Raji (cell line): ENCODE data around the gene NR2C2.

ENCODE experiments used
- POLR2A ChIP-seq: IDR thresholded peaks from 2 replicates; pipeline ENCODE4 v1.6.1; 2011; ENCODE audit warnings: low read depth, low read length, control low read depth; ENCODE audit not compliant: insufficient read depth

The NR2C2 gene

DNA sequence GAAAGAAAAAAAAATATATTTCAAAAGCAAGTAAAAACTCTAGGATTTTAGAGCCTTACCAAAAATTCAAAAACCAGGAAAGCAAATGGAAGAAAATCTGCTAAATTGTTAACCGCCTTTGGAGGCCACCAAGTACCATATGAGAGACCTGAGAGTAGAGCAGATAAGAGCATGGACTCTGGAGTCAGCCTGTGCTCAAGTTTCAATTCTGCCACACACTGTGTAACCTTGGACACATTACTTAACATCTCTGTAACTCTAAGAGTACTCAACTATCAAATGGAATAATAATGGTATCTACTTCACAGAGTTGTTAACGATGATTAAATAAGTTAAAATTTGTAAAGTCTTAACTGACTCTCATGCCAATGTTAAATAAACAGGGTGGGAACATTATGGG is 138.9 kb downstream of the NR2C2 start:
- no peak for TF ChIP-seq POLR2A

DNA sequence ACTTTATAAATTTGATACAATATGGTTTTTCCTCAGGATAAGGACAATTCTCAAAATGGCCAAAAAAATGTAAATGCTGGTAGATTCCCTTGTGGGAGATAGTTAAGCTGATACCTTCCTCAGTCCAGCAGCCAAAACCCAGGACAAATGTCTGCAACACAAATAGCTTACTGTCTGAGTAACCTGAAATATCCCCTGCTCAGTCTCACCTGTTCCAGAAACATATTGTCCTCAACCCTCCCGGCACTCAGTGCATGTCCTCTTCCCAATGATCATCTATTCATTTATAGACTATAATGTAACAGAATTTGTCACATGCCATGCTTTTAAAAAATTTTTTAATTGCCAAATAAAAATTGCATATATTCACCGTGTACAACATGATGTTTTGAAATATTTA is 139.3 kb downstream of the NR2C2 start:
- no peak for TF ChIP-seq POLR2A

DNA sequence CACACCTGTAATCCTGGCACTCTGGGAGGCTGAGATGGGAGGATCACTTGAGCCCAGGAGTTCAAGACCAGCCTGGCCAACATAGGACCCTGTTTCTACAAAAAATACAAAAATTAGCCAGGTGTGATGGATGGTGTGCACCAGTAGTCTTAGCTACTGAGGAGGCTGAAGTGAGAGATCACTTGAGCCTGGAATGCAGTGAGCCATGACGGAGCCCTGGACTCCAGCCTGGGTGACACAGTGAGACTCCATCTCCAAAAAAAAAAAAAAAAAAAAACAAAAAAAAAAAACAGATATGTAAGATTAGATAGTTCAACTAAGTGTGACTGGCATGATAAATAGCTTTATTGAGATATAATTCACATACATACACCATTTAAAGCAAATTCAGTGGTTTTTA is 141.8 kb downstream of the NR2C2 start:
- no peak for TF ChIP-seq POLR2A

DNA sequence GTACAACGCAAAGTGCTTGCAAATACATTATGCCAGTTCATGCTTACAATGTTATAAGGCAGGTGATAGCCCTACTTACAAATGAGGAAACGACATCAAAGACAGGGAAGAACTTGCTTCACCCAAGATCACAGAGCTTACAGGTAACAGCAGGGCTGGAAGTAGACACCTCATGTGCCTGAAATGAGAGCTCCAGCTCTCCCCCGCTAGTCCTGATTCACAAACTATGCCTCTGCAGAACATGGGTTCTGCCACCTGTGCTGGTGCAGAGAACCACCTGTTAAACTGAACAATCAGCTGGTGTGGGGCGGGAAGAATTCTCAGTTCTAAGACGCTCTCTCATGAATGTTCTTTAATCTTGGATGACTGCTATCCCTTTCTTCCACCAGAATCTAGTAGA is 144.2 kb downstream of the NR2C2 start:
- TF ChIP-seq POLR2A, result no peak

DNA sequence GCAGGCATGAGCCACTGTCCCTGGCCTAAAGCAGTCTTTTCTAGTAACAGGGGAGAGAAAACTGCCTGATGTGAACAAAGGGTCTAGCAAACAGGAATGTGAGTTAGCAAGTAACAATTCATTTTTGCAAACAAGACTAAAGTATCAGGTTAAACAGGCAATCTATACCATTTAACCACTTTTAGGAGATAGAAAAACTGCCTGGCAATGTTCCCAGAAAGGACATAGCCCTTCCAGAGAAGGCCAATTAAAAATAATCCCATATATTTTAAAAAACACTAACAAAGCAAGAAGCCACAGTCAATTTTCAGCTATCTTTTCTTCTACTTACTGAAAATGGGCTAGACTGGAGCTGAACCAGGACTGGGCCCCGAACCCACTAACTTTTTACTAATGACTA is 145.3 kb downstream of the NR2C2 start:
- no peak for TF ChIP-seq POLR2A

DNA sequence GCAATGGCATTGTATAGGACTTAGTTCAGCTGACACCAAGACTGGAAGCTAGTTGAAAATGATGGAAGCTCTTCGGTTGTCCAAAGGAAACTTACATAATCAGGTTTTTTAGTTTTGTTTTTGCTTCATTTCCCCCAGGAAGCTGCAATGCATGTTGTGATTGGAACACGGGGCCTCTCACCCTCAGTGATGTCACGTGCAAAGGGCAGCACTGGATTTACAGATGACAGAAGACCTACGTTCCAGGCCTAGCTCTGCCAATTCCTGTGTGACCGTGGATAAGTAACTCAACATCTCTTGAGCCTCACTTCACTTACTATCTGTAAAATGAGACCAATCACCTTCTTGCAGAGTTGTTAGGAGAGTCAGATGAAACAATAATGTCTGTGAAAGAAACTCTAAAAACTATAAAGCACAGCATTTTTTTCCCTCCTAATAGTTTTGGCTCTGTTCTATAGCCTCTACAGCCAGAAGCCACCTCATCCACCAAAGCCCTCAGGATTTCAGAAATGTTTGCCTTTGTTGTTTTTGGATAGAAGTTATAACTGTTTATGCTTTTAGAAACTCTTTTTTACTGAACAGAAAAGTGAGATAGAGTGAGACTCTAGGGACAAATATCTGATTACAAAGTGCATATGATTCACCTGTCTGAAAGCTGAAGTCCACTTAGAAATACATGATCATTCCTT is 146.9 kb downstream of the NR2C2 start:
- no peak for TF ChIP-seq POLR2A

DNA sequence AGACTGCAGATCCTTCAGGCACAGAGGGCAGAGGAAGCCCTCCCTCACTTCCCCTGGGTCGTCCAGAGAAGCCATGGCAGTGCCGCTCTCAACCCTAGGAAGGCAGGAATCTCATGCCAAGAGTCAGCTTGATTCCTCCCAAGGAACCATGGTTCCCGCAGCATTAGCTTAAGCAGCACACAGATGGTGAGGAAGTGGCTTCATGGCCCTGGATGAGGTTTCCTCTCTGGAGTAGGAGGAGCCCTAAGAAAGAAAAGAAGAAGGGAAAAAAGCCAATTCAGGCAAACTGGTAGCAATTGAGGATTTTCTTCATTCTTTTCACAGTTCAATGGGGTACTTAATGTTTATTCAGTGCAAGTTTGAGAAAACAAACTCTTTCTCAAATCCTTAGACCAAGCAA is 148.7 kb downstream of the NR2C2 start:
- TF ChIP-seq POLR2A, result no peak

DNA sequence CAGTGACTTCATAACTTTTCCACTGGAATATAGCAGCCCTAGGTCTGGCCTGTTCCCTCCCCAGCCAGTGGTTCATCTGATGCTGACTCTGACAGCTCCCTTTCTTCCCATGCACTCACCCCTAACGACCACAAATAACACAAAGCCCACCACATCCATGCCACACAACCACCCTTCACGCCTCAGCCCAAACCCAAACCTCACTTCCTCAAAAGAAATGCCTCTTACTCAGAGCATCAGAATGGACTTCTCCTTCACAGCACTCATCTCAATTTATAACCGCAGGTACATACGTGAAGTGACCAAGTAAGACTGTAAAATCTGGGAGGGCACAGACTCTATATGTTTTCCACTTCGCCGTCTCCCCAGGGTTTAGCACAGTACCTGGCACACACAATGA is 150.5 kb downstream of the NR2C2 start:
- no peak for TF ChIP-seq POLR2A
